ENCODE measurements around the gene DROSHA. TPM values are rescaled to one million over a fixed set of nuclear protein-coding genes. Genes with fewer than 3 reads are reported as not detected.

Gene DROSHA
- total RNA-seq, 1 experiment from 2014 or later = 73.5 TPM

- H3K9ac ChIP-seq (ENCODE audit: low read length) = no peak overlapping the region
- RAD21 ChIA-PET (ENCODE audit: low non-redundant PET in 1 of 2, low total read pairs in 2 of 2, uncharacterized antibody in 2 of 2, unreplicated experiment in 2 of 2) = no interaction called here
- ATAC-seq = no peak
These were observed 5.5 kb upstream of the DROSHA start for GRCh38 chr5:31537349-31537748.

More at GRCh38 chr5:31537349-31537748, 5.5 kb upstream of the DROSHA start:
- intact Hi-C loops (cut with micrococcal nuclease) = no loop called here
- Histone ChIP-seq H3K9me2 (ENCODE audit: insufficient read depth) (no peaks in the 10 kb centered on the region), H4K20me1 (ENCODE audit: insufficient read depth) (no peaks in the 10 kb centered on the region), H3K27me3 (ENCODE audit: insufficient read depth, low read length) (no peaks in the 10 kb centered on the region), H3K4me3 (replicated peaks in 1 of 2; ENCODE audit: low read depth in 1 of 2, low read length in 2 of 2) (no peak overlapping the region), H3K79me2 (ENCODE audit: insufficient read depth, low read length) (peaks cover 40% of the 10 kb centered on the region), H3K4me1 (ENCODE audit: control insufficient read depth in 1 of 2, insufficient read depth in 2 of 2, low read length in 2 of 2) (peaks cover 7 to 9% of the 10 kb centered on the region in 2 experiments; a peak in 2 of 4 replicates), H3K9me3 (ENCODE audit: control insufficient read depth in 1 of 2, insufficient read depth in 1 of 2, low read depth in 1 of 2, low read length in 2 of 2) (no peaks in the 10 kb centered on the region), H3K27ac (ENCODE audit: low read depth, low read length) (no peak overlapping the region), H2AFZ (ENCODE audit: low read depth, low read length, poor library complexity, severe bottlenecking) (no peak overlapping the region), H3K4me2 (ENCODE audit: low read length) (no peak overlapping the region), H3K36me3 (ENCODE audit: control insufficient read depth in 1 of 2, insufficient read depth in 2 of 2, low read length in 2 of 2) (peaks cover 39 to 53% of the 10 kb centered on the region in 2 experiments)
- POLR2A ChIA-PET = no interaction called here
- BruUV-seq (replicated peaks) = no TSS peak
- no peak for DNase-seq (ENCODE audit: low read depth, low spot score)
- CTCF ChIA-PET = no interaction called here
- TF ChIP-seq, protein P1, sequence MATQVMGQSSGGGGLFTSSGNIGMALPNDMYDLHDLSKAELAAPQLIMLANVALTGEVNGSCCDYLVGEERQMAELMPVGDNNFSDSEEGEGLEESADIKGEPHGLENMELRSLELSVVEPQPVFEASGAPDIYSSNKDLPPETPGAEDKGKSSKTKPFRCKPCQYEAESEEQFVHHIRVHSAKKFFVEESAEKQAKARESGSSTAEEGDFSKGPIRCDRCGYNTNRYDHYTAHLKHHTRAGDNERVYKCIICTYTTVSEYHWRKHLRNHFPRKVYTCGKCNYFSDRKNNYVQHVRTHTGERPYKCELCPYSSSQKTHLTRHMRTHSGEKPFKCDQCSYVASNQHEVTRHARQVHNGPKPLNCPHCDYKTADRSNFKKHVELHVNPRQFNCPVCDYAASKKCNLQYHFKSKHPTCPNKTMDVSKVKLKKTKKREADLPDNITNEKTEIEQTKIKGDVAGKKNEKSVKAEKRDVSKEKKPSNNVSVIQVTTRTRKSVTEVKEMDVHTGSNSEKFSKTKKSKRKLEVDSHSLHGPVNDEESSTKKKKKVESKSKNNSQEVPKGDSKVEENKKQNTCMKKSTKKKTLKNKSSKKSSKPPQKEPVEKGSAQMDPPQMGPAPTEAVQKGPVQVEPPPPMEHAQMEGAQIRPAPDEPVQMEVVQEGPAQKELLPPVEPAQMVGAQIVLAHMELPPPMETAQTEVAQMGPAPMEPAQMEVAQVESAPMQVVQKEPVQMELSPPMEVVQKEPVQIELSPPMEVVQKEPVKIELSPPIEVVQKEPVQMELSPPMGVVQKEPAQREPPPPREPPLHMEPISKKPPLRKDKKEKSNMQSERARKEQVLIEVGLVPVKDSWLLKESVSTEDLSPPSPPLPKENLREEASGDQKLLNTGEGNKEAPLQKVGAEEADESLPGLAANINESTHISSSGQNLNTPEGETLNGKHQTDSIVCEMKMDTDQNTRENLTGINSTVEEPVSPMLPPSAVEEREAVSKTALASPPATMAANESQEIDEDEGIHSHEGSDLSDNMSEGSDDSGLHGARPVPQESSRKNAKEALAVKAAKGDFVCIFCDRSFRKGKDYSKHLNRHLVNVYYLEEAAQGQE (IDR thresholded peaks at IDR 0.05; ENCODE audit: low read depth) = no peak
- no peak for TF ChIP-seq EZH2 (IDR thresholded peaks at IDR 0.05)
- no peak for TF ChIP-seq YY1 (IDR thresholded peaks at IDR 0.05; ENCODE audit: extremely low read depth, insufficient replicate concordance, low read depth, low read length)
- no peak for TF ChIP-seq FOSL1 (IDR thresholded peaks at IDR 0.05; ENCODE audit: low read depth)
- no peak for TF ChIP-seq JUND (IDR thresholded peaks at IDR 0.05)
- TF ChIP-seq, protein P2, sequence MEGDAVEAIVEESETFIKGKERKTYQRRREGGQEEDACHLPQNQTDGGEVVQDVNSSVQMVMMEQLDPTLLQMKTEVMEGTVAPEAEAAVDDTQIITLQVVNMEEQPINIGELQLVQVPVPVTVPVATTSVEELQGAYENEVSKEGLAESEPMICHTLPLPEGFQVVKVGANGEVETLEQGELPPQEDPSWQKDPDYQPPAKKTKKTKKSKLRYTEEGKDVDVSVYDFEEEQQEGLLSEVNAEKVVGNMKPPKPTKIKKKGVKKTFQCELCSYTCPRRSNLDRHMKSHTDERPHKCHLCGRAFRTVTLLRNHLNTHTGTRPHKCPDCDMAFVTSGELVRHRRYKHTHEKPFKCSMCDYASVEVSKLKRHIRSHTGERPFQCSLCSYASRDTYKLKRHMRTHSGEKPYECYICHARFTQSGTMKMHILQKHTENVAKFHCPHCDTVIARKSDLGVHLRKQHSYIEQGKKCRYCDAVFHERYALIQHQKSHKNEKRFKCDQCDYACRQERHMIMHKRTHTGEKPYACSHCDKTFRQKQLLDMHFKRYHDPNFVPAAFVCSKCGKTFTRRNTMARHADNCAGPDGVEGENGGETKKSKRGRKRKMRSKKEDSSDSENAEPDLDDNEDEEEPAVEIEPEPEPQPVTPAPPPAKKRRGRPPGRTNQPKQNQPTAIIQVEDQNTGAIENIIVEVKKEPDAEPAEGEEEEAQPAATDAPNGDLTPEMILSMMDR (IDR thresholded peaks at IDR 0.05 in 2 of 3, conservative IDR thresholded peaks at IDR 0.05 in 1 of 3; ENCODE audit: borderline replicate concordance in 1 of 3, insufficient read depth in 1 of 3, low read depth in 2 of 3, low read length in 2 of 3) = no peak
- TF ChIP-seq ELF1 (IDR thresholded peaks at IDR 0.05; ENCODE audit: borderline replicate concordance, low read depth) = no peak
- TF ChIP-seq SRF (IDR thresholded peaks at IDR 0.05; ENCODE audit: low read depth) = no peak
- TF ChIP-seq CBX3 (IDR thresholded peaks at IDR 0.05; ENCODE audit: low read depth) = no peak
